ENCODE measurements around the gene P2RX1. TPM values are rescaled to one million over a fixed set of nuclear protein-coding genes. Genes with fewer than 3 reads are reported as not detected.
"Not testable (repeated sequence)": the region's sequence is repeated elsewhere in the genome, so short reads cannot be mapped to it uniquely, and the experiment has no call there.

The P2RX1 gene
- total RNA-seq, 2 experiments from 2014 or later: 0.82 to 1.00 TPM

DNA sequence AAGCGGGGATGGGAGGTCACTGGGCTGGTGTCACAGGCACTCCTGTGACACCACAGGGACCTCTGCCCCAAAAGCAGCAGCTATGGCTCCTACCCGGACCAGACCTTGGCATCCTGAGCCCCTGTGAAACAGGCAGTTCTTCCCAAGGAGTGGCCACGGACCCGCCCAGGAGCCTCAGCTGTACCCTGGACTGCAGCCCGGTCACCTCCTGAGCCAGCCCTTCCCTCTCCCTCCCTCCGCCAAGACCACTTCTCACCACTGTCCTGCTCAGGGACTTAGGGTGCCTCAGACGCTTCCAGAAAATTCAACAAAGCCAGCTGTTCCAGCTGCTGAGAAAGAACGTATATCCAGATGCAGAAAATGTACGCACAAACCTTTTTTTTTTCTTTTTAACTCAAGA lies 56.3 kb downstream of the P2RX1 start:
- Mint-ChIP-seq H3K4me3 (no peak overlapping the region), H3K27me3 (no peaks in the 10 kb centered on the region), H3K27ac (no peak overlapping the region), H3K4me1 (no peaks in the 10 kb centered on the region), H3K36me3 (no peaks in the 10 kb centered on the region), H3K9me3 (no peaks in the 10 kb centered on the region)
- POLR2A ChIA-PET: no interaction called here
- ATAC-seq (ENCODE audit: low read depth): no peak
- DNase-seq: no peak

DNA sequence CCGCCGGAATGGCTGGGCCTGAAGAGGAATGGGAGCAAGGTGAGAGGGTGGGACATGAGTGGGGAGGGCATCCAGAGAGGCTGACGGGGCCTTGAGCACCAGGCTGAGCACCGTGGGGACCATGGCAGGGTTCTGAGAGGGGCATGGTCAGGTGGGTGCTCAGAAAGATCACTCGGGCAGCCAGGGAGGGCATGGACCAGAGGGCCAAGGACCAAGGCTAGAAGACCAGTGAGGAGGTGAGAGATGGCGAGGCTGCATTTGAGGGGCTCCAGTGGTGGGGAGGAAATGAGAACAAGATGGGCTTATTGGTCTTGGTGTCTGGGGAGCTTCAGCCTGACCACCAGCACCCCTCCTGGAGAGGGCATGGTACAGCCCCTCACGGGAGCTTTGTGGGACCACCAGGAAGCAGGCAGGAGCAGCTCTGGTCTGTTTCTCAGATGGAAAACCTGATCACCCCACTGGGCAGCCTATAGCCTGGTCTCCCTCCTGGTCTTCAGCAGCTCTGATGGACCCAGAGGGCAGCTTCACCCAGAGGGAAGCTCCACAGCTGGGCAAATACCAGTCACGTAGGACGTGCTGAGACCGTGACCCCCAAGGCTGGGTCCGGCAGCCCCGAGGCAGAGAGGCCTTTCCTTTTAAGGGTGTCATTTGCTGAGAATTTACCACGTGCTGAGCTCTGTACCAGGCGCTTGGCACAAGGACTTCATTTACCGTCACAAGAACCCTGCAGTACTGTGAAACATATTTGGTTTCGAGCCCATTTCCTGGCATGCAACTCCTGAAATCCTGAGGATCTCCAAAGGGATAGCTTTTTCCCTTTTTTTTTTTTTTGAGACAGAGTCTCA lies 58.8 kb downstream of the P2RX1 start:
- ATAC-seq (ENCODE audit: low read depth) (no peak), DNase-seq (no peak)
- POLR2A ChIA-PET: interaction anchor here (1.4 to 1.7 kb wide), 2 partner anchors 11 to 12 kb away, joined by 3 to 7 read pairs; partner anchors contain the start of gene NCBP3
- no peak overlapping the region for H3K27ac Mint-ChIP-seq
- no peak overlapping the region for H3K4me3 Mint-ChIP-seq
- no peaks in the 10 kb centered on the region for H3K4me1 Mint-ChIP-seq
- H3K9me3 Mint-ChIP-seq: no peaks in the 10 kb centered on the region
- H3K36me3 Mint-ChIP-seq: no peaks in the 10 kb centered on the region
- no peaks in the 10 kb centered on the region for H3K27me3 Mint-ChIP-seq

DNA sequence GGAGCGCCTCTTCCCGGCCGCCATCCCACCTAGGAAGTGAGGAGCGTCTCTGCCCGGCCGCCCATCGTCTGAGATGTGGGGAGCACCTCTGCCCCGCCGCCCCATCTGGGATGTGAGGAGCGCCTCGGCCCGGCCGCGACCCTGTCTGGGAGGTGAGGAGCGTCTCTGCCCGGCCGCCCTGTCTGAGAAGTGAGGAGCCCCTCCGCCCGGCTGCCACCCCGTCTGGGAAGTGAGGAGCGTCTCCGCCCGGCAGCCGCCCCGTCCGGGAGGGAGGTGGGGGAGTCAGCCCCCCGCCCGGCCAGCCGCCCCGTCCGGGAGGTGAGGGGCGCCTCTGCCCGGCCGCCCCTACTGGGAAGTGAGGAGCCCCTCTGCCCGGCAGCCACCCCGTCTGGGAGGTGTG lies 62.1 kb downstream of the P2RX1 start:
- POLR2A ChIA-PET; ATAC-seq (ENCODE audit: low read depth); H3K4me1 Mint-ChIP-seq; H3K36me3 Mint-ChIP-seq; DNase-seq; H3K9me3 Mint-ChIP-seq; H3K4me3 Mint-ChIP-seq; H3K27ac Mint-ChIP-seq: not testable (repeated sequence)
- H3K27me3 Mint-ChIP-seq: peaks cover 10% of the 10 kb centered on the region

DNA sequence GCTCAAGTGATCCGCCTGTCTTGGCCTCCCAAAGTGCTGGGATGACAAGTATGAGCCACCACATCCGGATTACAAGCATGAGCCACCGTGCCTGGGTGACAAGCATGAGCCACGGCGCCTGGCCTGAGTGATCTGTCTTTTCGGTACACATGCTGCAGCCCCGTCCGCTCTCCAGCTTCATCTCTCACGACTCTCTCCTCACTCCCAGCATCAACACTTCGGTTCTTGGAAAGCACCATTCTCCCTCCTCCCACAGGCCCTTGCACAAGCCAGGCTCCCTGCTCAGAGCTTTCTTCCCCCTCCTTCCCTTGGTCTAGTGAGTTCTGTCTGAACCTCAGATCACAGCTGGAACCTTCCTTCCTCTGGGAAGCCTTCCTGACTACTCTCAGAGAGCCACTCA lies 63.7 kb downstream of the P2RX1 start:
- POLR2A ChIA-PET: no interaction called here
- H3K36me3 Mint-ChIP-seq: no peaks in the 10 kb centered on the region
- ATAC-seq (ENCODE audit: low read depth): no peak
- H3K4me3 Mint-ChIP-seq: no peak overlapping the region
- no peak for DNase-seq
- H3K9me3 Mint-ChIP-seq: no peaks in the 10 kb centered on the region
- no peaks in the 10 kb centered on the region for H3K4me1 Mint-ChIP-seq
- H3K27me3 Mint-ChIP-seq: peaks cover 14% of the 10 kb centered on the region
- H3K27ac Mint-ChIP-seq: peak overlapping the region; percentile 4

DNA sequence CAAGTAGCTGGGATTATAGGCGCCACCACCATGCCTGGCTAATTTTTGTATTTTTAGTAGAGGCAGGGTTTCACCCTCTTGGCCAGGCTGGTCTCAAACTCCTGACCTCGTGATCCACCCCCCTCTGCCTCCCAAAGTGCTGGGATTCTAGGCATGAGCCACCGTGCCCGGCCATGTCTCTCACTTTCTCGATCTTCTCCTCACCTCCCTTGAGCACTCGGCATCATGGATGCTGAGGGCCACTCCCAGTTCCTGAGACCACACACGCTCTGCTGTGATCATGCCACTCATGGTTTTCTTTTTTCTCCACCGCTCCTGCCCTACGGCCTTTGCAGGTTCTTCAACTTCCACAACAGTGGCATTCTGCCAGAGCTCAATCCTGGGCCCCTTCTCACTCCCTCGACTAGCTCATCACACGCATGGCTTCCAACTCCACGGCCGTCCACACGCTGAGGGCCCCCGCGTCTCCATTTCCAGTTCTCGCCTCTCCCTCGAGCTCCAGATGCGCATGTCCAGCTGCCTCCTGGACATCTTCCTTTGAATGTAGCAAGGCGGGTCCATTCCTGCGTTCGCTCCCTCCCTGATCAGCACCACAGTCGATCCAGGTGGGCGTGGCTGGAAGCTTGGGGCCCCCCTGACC lies 64.7 kb downstream of the P2RX1 start:
- Mint-ChIP-seq H3K4me3 (no peak overlapping the region), H3K27ac (no peak overlapping the region), H3K4me1 (peaks cover 3% of the 10 kb centered on the region), H3K36me3 (no peaks in the 10 kb centered on the region), H3K9me3 (no peaks in the 10 kb centered on the region), H3K27me3 (peaks cover 16% of the 10 kb centered on the region)
- POLR2A ChIA-PET: interaction anchor here (1.2 kb wide), 1 partner anchor 60 kb away, joined by 3 read pairs; no protein-coding TSS in a partner anchor
- DNase-seq (no peak), ATAC-seq (ENCODE audit: low read depth) (no peak)

DNA sequence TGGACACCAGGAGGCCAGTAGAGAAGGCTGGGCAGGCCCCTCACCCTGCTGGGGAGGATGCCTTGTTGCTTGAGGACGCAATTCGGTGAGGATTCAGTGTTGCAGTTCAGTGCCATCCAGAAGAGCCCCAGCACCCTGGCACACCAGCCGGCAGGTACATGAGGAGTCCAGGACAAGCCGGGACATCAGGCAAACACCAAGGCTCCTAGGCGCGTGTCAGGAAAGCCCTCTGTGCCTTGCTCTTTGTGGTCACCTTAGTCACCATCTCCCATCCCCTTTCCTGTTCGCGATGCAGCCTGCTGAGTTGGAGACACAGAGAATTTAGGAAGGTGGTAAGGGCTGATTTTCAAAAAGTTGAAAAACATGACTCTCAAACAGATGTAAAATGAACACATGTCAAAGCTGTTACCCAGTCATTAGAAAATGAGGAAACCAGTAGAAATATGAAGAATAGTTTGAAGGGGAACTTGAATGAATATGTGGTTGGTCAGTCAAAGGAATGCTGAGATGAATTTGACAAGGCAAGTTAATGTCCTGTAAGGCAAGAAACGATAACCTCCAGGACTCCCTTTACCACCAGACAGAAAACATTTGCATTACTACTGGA lies 67.9 kb downstream of the P2RX1 start:
- DNase-seq (no peak), ATAC-seq (ENCODE audit: low read depth) (no peak)
- Mint-ChIP-seq H3K9me3 (no peaks in the 10 kb centered on the region), H3K4me1 (peaks cover 17% of the 10 kb centered on the region), H3K36me3 (peaks cover 3% of the 10 kb centered on the region), H3K4me3 (no peak overlapping the region), H3K27ac (no peak overlapping the region), H3K27me3 (peaks cover 16% of the 10 kb centered on the region)
- POLR2A ChIA-PET: no interaction called here

DNA sequence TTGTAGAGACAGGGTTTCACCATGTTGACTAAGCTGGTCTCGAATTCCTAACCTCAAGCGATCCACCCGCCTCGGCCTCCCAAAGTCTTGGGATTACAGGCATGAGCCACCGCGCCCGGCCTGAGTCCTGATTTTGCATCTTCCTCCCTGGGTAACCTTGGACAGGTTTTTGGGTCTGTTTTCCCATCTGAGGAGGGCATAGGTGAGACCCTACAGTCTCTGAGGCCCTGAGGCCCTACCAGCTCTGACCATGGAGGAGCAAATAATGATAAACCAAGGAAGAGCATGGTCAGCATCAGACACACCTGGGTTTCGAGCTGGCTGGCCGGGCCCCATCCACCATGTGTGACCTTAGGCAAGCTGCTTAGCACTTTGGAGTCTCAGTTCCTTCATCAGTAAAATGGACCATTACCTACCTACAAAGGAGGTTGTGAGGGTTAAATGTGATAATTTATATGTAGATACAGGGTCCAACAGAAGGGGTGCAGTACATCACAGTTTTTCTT lies 69.0 kb downstream of the P2RX1 start:
- Mint-ChIP-seq H3K27ac (no peak overlapping the region), H3K4me3 (peak overlapping the region; percentile 16), H3K27me3 (peaks cover 16% of the 10 kb centered on the region), H3K36me3 (peaks cover 3% of the 10 kb centered on the region), H3K4me1 (peaks cover 18% of the 10 kb centered on the region), H3K9me3 (no peaks in the 10 kb centered on the region)
- DNase-seq: no peak
- POLR2A ChIA-PET: interaction anchor here (0.6 to 2.9 kb wide), 5 partner anchors 9 to 124 kb away, joined by 3 to 10 read pairs (median 4); partner anchors contain the start of genes ATP2A3 and HASPIN
- ATAC-seq (ENCODE audit: low read depth): no peak

Other genes starting within 250 kb of the P2RX1 start
- 10 to 100 TPM; 18.5 to 18.8 TPM for gene TAX1BP3, start 247.9 kb downstream of the P2RX1 start, total RNA-seq
- gene EMC6, start 247.7 kb downstream of the P2RX1 start, total RNA-seq: 10 to 100 TPM; 31.1 to 34.6 TPM
- 10 to 100 TPM; 17.2 to 19.0 TPM for gene P2RX5, start 220.3 kb downstream of the P2RX1 start, total RNA-seq
- gene HASPIN, start 192.6 kb downstream of the P2RX1 start, total RNA-seq: 10 to 100 TPM; 17.5 to 21.4 TPM
- 10 to 100 TPM; 48.1 to 52.0 TPM for gene ITGAE, start 115.3 kb downstream of the P2RX1 start, total RNA-seq
- gene NCBP3, start 70.2 kb downstream of the P2RX1 start, total RNA-seq: 10 to 100 TPM; 48.3 to 53.1 TPM
- gene CAMKK1, start 23.4 kb downstream of the P2RX1 start, total RNA-seq: 1 to 10 TPM; 4.5 to 4.7 TPM
- gene ATP2A3, start 48.0 kb upstream of the P2RX1 start, total RNA-seq: 100 to 1,000 TPM; 289 to 297 TPM
- gene ZZEF1, start 226.6 kb upstream of the P2RX1 start, total RNA-seq: 10 to 100 TPM; 69.9 to 70.3 TPM
- gene CYB5D2, start 226.7 kb upstream of the P2RX1 start, total RNA-seq: 1 to 10 TPM; 8.2 to 8.7 TPM

Measured in activated naive CD8-positive, alpha-beta T cell treated with anti-CD3 and anti-CD28 coated beads, Interleukin-2, amount 10 ng/mL, durations not matched to agents 7 days and 5 days (primary cell).